ENCODE data around the gene STK39.

STK39 gene

GRCh38 chr2:168182550-168183249, 64.7 kb downstream of the STK39 start:
- no peak for DNase-seq (ENCODE audit: low spot score)

- no peak for DNase-seq (ENCODE audit: low spot score)
Measured at GRCh38 chr2:168181825-168182224, 65.6 kb downstream of the STK39 start.

- DNase-seq (ENCODE audit: low spot score), result no peak
Measured at GRCh38 chr2:168180914-168181313, 66.5 kb downstream of the STK39 start.

- no peak for DNase-seq (ENCODE audit: low spot score)
Measured at GRCh38 chr2:168180483-168180882, 66.9 kb downstream of the STK39 start.

GRCh38 chr2:168179592-168179991, 67.8 kb downstream of the STK39 start:
- DNase-seq (ENCODE audit: low spot score), result no peak

GRCh38 chr2:168178520-168179324, 68.7 kb downstream of the STK39 start:
- DNase-seq (ENCODE audit: low spot score), result no peak

- DNase-seq (ENCODE audit: low spot score), result no peak
Measured at GRCh38 chr2:168176402-168176801, 71.0 kb downstream of the STK39 start.

- no peak for DNase-seq (ENCODE audit: low spot score)
Measured at GRCh38 chr2:168175469-168175868, 71.9 kb downstream of the STK39 start.

- no peak for DNase-seq (ENCODE audit: low spot score)
Measured at GRCh38 chr2:168174756-168175155, 72.6 kb downstream of the STK39 start.

- DNase-seq (ENCODE audit: low spot score), result no peak
Measured at GRCh38 chr2:168172071-168172470, 75.3 kb downstream of the STK39 start.

- DNase-seq (ENCODE audit: low spot score), result no peak
Measured at GRCh38 chr2:168171059-168171762, 76.2 kb downstream of the STK39 start.

GRCh38 chr2:168169097-168169745, 78.2 kb downstream of the STK39 start:
- no peak for DNase-seq (ENCODE audit: low spot score)

GRCh38 chr2:168167511-168168263, 79.7 kb downstream of the STK39 start:
- no peak for DNase-seq (ENCODE audit: low spot score)

- DNase-seq (ENCODE audit: low spot score), result peak; percentile 6
Measured at GRCh38 chr2:168166902-168167510, 80.4 kb downstream of the STK39 start.

- DNase-seq (ENCODE audit: low spot score), result no peak
Measured at GRCh38 chr2:168165985-168166901, 81.2 kb downstream of the STK39 start.

GRCh38 chr2:168165397-168165796, 82.0 kb downstream of the STK39 start:
- DNase-seq (ENCODE audit: low spot score), result no peak

- no peak for DNase-seq (ENCODE audit: low spot score)
Measured at GRCh38 chr2:168160897-168161296, 86.5 kb downstream of the STK39 start.

GRCh38 chr2:168159754-168160585, 87.4 kb downstream of the STK39 start:
- no peak for DNase-seq (ENCODE audit: low spot score)

- no peak for DNase-seq (ENCODE audit: low spot score)
Measured at GRCh38 chr2:168158586-168158985, 88.8 kb downstream of the STK39 start.
